Measurements from ENCODE around the gene KCNRG.

- TF ChIP-seq CTCF (IDR thresholded peaks at IDR 0.05; ENCODE audit: insufficient read depth, low read length, poor library complexity, severe bottlenecking) (no peak), EZH2phosphoT487 (conservative IDR thresholded peaks at IDR 0.05; ENCODE audit: low read length) (no peak)
Observed at GRCh38 chr13:49967456-49967855, 47.8 kb upstream of the KCNRG start.
